BJ (cell line): Measurements from ENCODE around the gene BET1. TPM values are rescaled to one million over a fixed set of nuclear protein-coding genes. Genes with fewer than 3 reads are reported as not detected.

Experiments
- CTCF ChIA-PET: fragments of 350-600 bp; formaldehyde crosslinking; extraction: SDS; loops from one replicate; lab custom pipeline; 2021; ENCODE audit warnings: antibody characterized with exemption, inconsistent platforms; lab: Yijun Ruan, JAX
- POLR2A ChIA-PET: fragments of 300-600 bp; sonication (Branson Sonifier 250); formaldehyde crosslinking; extraction: SDS; loops from one replicate; lab custom pipeline; 2021; ENCODE audit warnings: antibody characterized with exemption; lab: Charles Lee
- DNase-seq: peaks from one replicate; pipeline ENCODE4 v3.0.0-alpha.2; 2011; ENCODE audit warnings: low read depth
- H3K27me3 ChIP-seq: 2 replicates; pipeline ENCODE4 v1.6.0; 2011; ENCODE audit warnings: low read length; ENCODE audit not compliant: control insufficient read depth, insufficient read depth
- H3K36me3 ChIP-seq: 2 replicates; pipeline ENCODE4 v1.5.1; 2011; ENCODE audit warnings: low read length; ENCODE audit not compliant: control insufficient read depth, insufficient read depth
- H3K4me3 ChIP-seq: 2 replicates; pipeline ENCODE4 v1.5.1; 2011; ENCODE audit warnings: low read depth, mild to moderate bottlenecking, control low read depth, low read length
- polyA plus RNA-seq: library from polyadenylated mRNA; depleted of rRNA; stranded (reverse); fragments of >200 nt; gene quantifications from 2 replicates; pipeline ENCODE4 v1.2.3, GENCODE V29; 2011
- TF ChIP-seq, protein P1 (sequence below): IDR thresholded peaks from 2 replicates; pipeline ENCODE4 v1.5.1; 2011; ENCODE audit warnings: low read depth, mild to moderate bottlenecking, control low read depth, inconsistent platforms, low read length, moderate library complexity; ENCODE audit not compliant: insufficient read depth

The BET1 gene
- polyA plus RNA-seq, 1 experiment = 26.3 TPM

DNA sequence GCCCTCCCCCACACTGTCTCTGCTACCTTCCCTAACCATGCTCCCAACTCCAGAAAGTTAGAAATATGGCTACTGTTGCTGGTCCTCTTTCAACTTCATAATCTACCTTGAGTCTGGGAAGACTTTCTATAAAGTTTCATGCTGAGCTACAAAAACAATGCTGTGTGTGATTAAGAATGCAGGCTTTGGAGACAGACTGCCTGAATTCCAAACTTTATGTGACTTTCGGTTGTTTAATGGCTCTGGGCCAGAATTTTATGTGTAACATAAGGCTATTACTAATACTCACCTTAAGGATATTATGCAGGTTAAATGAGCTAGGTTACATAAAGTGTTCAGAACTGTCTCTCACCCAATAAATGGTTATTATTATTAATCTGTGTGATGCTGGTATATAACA is 19.1 kb downstream of the BET1 start:
- ChIA-PET POLR2A (no interaction called here), CTCF (no interaction called here)
- DNase-seq = no peak
- TF ChIP-seq, protein P1, sequence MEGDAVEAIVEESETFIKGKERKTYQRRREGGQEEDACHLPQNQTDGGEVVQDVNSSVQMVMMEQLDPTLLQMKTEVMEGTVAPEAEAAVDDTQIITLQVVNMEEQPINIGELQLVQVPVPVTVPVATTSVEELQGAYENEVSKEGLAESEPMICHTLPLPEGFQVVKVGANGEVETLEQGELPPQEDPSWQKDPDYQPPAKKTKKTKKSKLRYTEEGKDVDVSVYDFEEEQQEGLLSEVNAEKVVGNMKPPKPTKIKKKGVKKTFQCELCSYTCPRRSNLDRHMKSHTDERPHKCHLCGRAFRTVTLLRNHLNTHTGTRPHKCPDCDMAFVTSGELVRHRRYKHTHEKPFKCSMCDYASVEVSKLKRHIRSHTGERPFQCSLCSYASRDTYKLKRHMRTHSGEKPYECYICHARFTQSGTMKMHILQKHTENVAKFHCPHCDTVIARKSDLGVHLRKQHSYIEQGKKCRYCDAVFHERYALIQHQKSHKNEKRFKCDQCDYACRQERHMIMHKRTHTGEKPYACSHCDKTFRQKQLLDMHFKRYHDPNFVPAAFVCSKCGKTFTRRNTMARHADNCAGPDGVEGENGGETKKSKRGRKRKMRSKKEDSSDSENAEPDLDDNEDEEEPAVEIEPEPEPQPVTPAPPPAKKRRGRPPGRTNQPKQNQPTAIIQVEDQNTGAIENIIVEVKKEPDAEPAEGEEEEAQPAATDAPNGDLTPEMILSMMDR = no peak
- Histone ChIP-seq H3K36me3 (no peaks in the 10 kb centered on the region), H3K4me3 (no peak overlapping the region), H3K27me3 (no peaks in the 10 kb centered on the region)

- ChIA-PET POLR2A (no interaction called here), CTCF (interaction anchor here (0.8 to 0.9 kb wide), 2 partner anchors 11 to 49 kb away, joined by 3 read pairs; no protein-coding TSS in a partner anchor)
- Histone ChIP-seq H3K27me3 (no peaks in the 10 kb centered on the region), H3K4me3 (no peak overlapping the region), H3K36me3 (no peaks in the 10 kb centered on the region)
- TF ChIP-seq, protein P1 = no peak
- no peak for DNase-seq
Observed at GRCh38 chr7:93984024-93984423, 20.1 kb downstream of the BET1 start.

GRCh38 chr7:93981480-93981874 is 22.7 kb downstream of the BET1 start:
- POLR2A ChIA-PET = interaction anchor here (0.5 kb wide), 1 partner anchor 63 kb away, joined by 3 read pairs; no protein-coding TSS in a partner anchor
- H3K36me3 ChIP-seq = no peaks in the 10 kb centered on the region
- H3K4me3 ChIP-seq = no peak overlapping the region
- TF ChIP-seq, protein P1 = no peak
- no peak for DNase-seq
- no peaks in the 10 kb centered on the region for H3K27me3 ChIP-seq
- CTCF ChIA-PET = no interaction called here

DNA sequence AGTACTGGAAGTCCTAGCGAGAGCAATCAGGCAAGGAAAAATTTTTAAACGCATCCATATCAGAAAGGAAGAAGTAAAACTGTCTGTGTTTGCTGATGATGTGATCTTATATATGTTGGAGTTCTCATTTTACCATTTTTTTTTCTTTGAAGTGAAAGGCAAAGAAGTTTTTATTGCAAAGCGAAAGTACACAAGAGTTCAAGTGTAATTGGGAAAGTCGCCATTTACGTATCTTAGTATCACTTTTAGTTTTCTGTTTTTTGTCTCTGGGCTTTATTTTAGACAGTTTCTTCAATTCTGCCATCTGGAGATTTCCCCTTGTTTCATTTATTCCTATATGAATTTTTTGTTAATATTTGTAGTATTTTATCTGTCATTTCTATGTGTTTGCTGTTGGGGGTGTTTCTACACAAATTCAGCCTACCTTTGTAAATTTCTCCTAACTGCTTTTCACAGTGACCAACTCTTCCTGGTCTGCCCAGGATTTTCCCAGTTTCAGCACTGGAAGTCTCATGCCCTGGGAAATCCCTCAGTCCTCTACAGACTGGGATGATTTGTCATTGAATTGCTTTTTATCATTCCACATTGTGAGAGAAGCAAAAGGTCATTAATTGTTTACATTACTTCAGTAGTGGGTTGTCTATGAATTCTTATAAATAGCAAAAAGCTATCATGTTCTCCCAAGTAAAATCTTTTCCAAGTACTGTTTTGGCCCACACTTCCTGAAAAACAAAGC is 23.2 kb downstream of the BET1 start:
- H3K36me3 ChIP-seq = no peaks in the 10 kb centered on the region
- no peak overlapping the region for H3K4me3 ChIP-seq
- DNase-seq = no peak
- no peaks in the 10 kb centered on the region for H3K27me3 ChIP-seq
- ChIA-PET POLR2A (no interaction called here), CTCF (no interaction called here)
- TF ChIP-seq, protein P1 = no peak

DNA sequence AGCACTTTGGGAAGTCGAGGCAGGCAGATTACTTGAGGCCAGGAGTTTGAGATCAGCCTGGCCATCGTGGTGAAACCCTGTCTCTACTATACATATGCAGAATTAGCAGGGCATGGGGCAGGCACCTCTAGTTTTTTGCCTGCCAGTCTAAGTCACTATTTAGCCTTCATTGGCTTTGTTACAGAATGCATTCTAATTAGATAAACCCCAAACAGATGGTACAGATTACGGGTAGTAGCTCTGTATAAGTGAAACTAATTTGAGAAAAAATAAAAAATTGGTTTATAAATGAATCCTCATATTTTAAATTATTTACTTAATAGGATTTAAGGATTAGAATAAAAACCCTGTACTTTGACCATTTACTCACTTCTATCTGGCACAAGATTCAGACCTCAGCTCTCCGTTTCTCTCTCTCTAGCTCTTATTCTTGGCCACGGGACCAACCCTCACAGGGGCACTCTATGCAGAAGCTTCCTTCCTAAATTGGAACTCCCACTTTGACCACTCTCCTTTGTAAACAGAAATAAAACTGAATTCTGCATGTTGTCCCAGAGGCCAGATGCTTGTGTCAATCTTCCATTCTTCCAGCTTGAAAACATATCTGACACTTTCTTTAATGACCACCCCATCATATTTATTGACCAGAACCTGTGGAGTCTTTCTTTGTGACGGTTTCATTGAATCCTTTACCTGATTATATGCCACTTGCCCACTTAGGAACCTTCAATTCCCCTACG is 26.8 kb downstream of the BET1 start:
- ChIA-PET CTCF (interaction anchor here (1.8 kb wide), 1 partner anchor 13 kb away, joined by 4 read pairs; no protein-coding TSS in a partner anchor), POLR2A (no interaction called here)
- DNase-seq = no peak
- Histone ChIP-seq H3K27me3 (no peaks in the 10 kb centered on the region), H3K36me3 (no peaks in the 10 kb centered on the region), H3K4me3 (no peak overlapping the region)
- TF ChIP-seq, protein P1 = no peak
